Measurements from ENCODE around the gene LTBR.

LTBR gene

DNA sequence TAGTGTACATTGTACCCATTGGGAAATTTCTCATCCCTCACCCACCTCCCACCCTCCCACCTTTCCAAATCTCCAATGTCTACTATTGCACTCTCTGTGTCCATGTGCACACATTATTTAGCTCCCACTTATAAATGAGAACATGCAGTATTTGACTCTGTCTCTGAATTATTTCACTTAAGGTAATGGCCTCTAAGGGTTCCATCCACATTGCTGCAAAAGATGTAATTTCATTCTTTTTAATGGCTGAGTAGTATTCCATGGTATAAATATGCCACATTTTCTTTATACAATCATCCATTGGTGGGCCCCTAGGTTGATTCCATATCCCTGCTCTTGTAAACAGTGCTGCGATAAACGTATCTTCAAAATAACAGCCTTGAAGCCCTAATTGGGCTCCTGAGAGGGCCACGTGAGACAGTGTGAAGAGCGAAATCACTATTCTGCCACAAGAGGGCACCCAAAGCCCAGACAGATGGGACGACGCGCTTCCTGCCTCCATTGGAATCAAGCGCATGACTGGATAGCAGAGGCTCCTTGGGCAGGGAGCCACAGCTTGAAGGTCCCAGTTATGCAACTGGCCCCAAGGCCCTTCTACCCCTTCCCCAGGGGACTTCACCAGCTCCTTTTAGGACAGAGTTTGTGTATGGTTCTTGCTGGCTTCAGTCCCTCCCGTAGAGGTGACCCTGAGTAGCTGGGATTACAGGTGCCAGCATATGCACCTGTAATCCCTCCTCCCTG, 39.5 kb downstream of the LTBR start (continued):
- TF ChIP-seq, protein P1, sequence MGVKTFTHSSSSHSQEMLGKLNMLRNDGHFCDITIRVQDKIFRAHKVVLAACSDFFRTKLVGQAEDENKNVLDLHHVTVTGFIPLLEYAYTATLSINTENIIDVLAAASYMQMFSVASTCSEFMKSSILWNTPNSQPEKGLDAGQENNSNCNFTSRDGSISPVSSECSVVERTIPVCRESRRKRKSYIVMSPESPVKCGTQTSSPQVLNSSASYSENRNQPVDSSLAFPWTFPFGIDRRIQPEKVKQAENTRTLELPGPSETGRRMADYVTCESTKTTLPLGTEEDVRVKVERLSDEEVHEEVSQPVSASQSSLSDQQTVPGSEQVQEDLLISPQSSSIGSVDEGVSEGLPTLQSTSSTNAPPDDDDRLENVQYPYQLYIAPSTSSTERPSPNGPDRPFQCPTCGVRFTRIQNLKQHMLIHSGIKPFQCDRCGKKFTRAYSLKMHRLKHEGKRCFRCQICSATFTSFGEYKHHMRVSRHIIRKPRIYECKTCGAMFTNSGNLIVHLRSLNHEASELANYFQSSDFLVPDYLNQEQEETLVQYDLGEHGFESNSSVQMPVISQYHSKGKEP (tag by site-specific recombination; IDR thresholded peaks at IDR 0.05) = no peak
- TF ChIP-seq PRDM4 (tag by site-specific recombination; IDR thresholded peaks at IDR 0.05) (no peak), OVOL3 (tag by site-specific recombination; IDR thresholded peaks at IDR 0.05) (no peak), ZNF433 (tag by site-specific recombination; IDR thresholded peaks at IDR 0.05; ENCODE audit: low read depth) (no peak), KLF8 (tag by site-specific recombination; IDR thresholded peaks at IDR 0.05) (peak; percentile 44; the same call in 1 of the 2 replicates), ZNF19 (tag by site-specific recombination; IDR thresholded peaks at IDR 0.05; ENCODE audit: low read depth) (no peak), ZBTB48 (tag by site-specific recombination; IDR thresholded peaks at IDR 0.05) (no peak), ZNF140 (tag by site-specific recombination; IDR thresholded peaks at IDR 0.05) (no peak), ZNF16 (tag by site-specific recombination; IDR thresholded peaks at IDR 0.05; ENCODE audit: low read depth) (no peak), ZNF658 (tag by site-specific recombination; IDR thresholded peaks at IDR 0.05) (no peak), RBAK (tag by site-specific recombination; IDR thresholded peaks at IDR 0.05) (no peak), GLI4 (tag by site-specific recombination; IDR thresholded peaks at IDR 0.05) (no peak), ZBTB7A (tag by site-specific recombination; IDR thresholded peaks at IDR 0.05; ENCODE audit: low read depth) (no peak), ZFP69B (tag by site-specific recombination; IDR thresholded peaks at IDR 0.05) (0 out of 2 replicates have a peak, but pooled peaks have one; percentile 43), ZNF701 (tag by site-specific recombination; IDR thresholded peaks at IDR 0.05) (no peak), ZFP37 (tag by site-specific recombination; IDR thresholded peaks at IDR 0.05) (no peak), ZNF266 (tag by site-specific recombination; IDR thresholded peaks at IDR 0.05; ENCODE audit: low read depth) (no peak), ZNF311 (tag by site-specific recombination; IDR thresholded peaks at IDR 0.05; ENCODE audit: borderline replicate concordance) (no peak), ZNF202 (tag by site-specific recombination; IDR thresholded peaks at IDR 0.05; ENCODE audit: borderline replicate concordance) (no peak), REPIN1 (tag by site-specific recombination; IDR thresholded peaks at IDR 0.05; ENCODE audit: low read depth) (no peak), ZNF513 (tag by site-specific recombination; IDR thresholded peaks at IDR 0.05) (no peak), ZNF585B (tag by site-specific recombination; IDR thresholded peaks at IDR 0.05) (no peak), ZNF121 (tag by site-specific recombination; IDR thresholded peaks at IDR 0.05) (no peak), ZIC2 (tag by site-specific recombination; IDR thresholded peaks at IDR 0.05) (no peak), ZNF366 (tag by site-specific recombination; conservative IDR thresholded peaks at IDR 0.05) (no peak), ZNF704 (tag by site-specific recombination; IDR thresholded peaks at IDR 0.05) (no peak), ZNF23 (tag by site-specific recombination; IDR thresholded peaks at IDR 0.05; ENCODE audit: borderline replicate concordance) (no peak), ZNF248 (tag by site-specific recombination; IDR thresholded peaks at IDR 0.05) (no peak), ZBTB21 (tag by site-specific recombination; IDR thresholded peaks at IDR 0.05) (peak; percentile 32; the same call in 1 of the 2 replicates)
- TF ChIP-seq, protein P2, sequence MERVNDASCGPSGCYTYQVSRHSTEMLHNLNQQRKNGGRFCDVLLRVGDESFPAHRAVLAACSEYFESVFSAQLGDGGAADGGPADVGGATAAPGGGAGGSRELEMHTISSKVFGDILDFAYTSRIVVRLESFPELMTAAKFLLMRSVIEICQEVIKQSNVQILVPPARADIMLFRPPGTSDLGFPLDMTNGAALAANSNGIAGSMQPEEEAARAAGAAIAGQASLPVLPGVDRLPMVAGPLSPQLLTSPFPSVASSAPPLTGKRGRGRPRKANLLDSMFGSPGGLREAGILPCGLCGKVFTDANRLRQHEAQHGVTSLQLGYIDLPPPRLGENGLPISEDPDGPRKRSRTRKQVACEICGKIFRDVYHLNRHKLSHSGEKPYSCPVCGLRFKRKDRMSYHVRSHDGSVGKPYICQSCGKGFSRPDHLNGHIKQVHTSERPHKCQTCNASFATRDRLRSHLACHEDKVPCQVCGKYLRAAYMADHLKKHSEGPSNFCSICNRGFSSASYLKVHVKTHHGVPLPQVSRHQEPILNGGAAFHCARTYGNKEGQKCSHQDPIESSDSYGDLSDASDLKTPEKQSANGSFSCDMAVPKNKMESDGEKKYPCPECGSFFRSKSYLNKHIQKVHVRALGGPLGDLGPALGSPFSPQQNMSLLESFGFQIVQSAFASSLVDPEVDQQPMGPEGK (tag by site-specific recombination; IDR thresholded peaks at IDR 0.05) = 0 out of 2 replicates have a peak, but pooled peaks have one; percentile 23
- TF ChIP-seq, protein P3, sequence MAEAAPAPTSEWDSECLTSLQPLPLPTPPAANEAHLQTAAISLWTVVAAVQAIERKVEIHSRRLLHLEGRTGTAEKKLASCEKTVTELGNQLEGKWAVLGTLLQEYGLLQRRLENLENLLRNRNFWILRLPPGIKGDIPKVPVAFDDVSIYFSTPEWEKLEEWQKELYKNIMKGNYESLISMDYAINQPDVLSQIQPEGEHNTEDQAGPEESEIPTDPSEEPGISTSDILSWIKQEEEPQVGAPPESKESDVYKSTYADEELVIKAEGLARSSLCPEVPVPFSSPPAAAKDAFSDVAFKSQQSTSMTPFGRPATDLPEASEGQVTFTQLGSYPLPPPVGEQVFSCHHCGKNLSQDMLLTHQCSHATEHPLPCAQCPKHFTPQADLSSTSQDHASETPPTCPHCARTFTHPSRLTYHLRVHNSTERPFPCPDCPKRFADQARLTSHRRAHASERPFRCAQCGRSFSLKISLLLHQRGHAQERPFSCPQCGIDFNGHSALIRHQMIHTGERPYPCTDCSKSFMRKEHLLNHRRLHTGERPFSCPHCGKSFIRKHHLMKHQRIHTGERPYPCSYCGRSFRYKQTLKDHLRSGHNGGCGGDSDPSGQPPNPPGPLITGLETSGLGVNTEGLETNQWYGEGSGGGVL (tag by site-specific recombination; IDR thresholded peaks at IDR 0.05) = no peak
